Ishikawa (cell line): ENCODE data around the gene CACNB4.

Experiments used
- CEBPB ChIP-seq: IDR thresholded peaks from 2 replicates; pipeline ENCODE4 v1.6.1; 2012
- CREB1 ChIP-seq: IDR thresholded peaks from 2 replicates; pipeline ENCODE4 v1.6.1; 2012; ENCODE audit warnings: low read depth
- EGR1 ChIP-seq: IDR thresholded peaks from 2 replicates; pipeline ENCODE4 v1.6.1; 2012
- EP300 ChIP-seq: IDR thresholded peaks from 2 replicates; pipeline ENCODE4 v1.6.1; 2012; ENCODE audit warnings: borderline replicate concordance
- FOXM1 ChIP-seq: IDR thresholded peaks from 2 replicates; pipeline ENCODE4 v1.6.1; 2012; ENCODE audit warnings: low read depth, borderline replicate concordance
- MAX ChIP-seq: IDR thresholded peaks from 2 replicates; pipeline ENCODE4 v1.6.1; 2012
- NFIC ChIP-seq: IDR thresholded peaks from 2 replicates; pipeline ENCODE4 v1.6.1; 2012
- RAD21 ChIP-seq: IDR thresholded peaks from 2 replicates; pipeline ENCODE4 v1.6.1; 2012; ENCODE audit warnings: low read depth
- REST ChIP-seq: IDR thresholded peaks from 2 replicates; pipeline ENCODE4 v1.6.1; 2012; ENCODE audit warnings: low read depth, mild to moderate bottlenecking
- TAF1 ChIP-seq: IDR thresholded peaks from 2 replicates; pipeline ENCODE4 v1.6.1; 2012; ENCODE audit warnings: low read depth, mild to moderate bottlenecking
- TCF12 ChIP-seq: IDR thresholded peaks from 2 replicates; pipeline ENCODE4 v1.6.1; 2012; ENCODE audit warnings: low read depth
- TEAD4 ChIP-seq: IDR thresholded peaks from 2 replicates; pipeline ENCODE4 v1.6.1; 2012
- USF1 ChIP-seq: IDR thresholded peaks from 2 replicates; pipeline ENCODE4 v1.6.1; 2012
- YY1 ChIP-seq: IDR thresholded peaks from 2 replicates; pipeline ENCODE4 v1.6.1; 2012; ENCODE audit warnings: low read depth
- ZBTB7A ChIP-seq: IDR thresholded peaks from 2 replicates; pipeline ENCODE4 v1.6.1; 2012; ENCODE audit warnings: low read depth

Gene CACNB4

DNA sequence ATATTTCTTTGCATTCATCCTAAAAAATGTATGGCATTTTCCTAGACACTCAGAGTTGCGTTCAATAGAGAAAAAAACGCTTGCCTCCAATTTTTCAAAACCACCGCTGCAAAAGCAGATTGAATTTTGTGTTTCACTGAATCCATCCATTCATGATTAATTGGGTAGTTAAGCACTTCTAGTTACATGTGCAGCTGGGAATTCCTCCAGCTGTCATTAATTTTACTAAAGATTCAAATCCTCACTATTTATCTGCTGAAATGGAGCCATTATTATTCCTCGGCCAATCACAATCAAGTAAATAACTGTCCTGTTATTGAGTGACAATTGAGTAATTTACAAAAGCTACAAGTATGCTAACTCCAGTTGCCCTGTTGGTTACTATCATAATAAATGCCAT lies 194.8 kb downstream of the CACNB4 start:
- TF ChIP-seq CREB1 (no peak), TEAD4 (no peak), YY1 (no peak), FOXM1 (no peak), REST (no peak)

DNA sequence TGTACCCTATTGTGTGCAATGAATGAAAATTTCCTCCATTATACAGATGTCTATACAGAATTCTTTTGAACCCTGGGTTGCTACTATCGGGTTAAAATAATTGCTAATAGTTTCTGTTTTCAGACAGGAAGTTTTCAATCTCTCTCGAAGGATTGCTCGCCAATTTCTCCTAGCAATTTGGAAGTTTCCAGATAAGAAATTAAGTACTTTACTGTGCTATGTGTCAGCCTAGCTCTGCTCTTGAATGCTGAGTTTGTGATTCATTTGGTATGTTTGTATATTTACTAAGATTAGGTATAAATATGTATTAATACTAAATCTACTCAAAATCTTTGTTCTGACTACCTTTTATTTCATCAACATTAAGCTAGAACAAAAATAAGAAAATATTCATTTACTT lies 196.0 kb downstream of the CACNB4 start:
- TF ChIP-seq CREB1 (no peak), EGR1 (no peak), NFIC (no peak), MAX (no peak), USF1 (no peak), YY1 (no peak), TAF1 (no peak), RAD21 (no peak), REST (no peak), CEBPB (no peak), TEAD4 (no peak), FOXM1 (no peak), EP300 (no peak), ZBTB7A (no peak), TCF12 (no peak)

DNA sequence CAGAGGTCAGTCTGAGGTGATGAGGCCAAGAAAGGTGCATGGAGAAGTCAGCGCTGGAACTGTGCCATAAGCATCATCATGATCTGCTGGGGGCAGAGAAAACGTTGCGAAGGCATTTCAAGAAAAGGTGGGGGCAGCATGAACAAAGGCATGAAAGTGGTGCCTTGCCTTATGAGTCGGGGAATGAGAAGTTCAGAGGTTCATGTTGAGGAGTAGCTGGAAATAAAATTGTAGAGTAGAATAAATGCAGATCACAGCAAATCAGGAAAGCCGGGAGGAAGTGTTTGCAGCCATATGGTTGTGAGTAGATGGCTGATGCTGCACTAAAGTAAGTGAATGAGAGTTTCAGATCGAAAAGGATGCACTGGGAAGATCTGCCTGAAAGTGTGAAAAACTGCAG lies 198.5 kb downstream of the CACNB4 start:
- no peak for TF ChIP-seq ZBTB7A
- TF ChIP-seq EGR1, result no peak
- TF ChIP-seq EP300, result no peak
- TF ChIP-seq CREB1, result no peak
- TF ChIP-seq CEBPB, result no peak
- no peak for TF ChIP-seq NFIC
- TF ChIP-seq USF1, result no peak
- no peak for TF ChIP-seq FOXM1
- TF ChIP-seq RAD21, result no peak
- no peak for TF ChIP-seq REST

DNA sequence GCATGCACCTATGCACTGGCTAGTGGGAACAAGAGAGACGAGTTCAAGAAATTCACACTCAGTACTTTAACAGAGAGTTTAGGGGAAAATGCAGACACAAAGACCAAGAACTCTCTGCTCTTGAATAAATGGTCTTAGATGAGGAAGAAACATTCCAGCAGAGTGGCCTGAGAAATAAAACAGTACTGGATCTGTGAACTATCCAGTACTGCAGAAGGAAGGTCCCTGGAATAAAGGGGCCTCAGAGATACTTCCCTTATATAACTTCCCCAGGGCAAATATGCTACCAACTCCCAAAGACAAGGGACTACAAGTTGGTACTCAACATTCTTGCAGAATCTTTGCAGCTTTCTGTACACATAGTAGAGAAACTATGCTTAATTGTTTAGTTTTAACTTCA lies 199.7 kb downstream of the CACNB4 start:
- no peak for TF ChIP-seq YY1
- TF ChIP-seq MAX, result no peak
- no peak for TF ChIP-seq FOXM1
- TF ChIP-seq TEAD4, result no peak
- no peak for TF ChIP-seq TCF12
- TF ChIP-seq EP300, result no peak
- no peak for TF ChIP-seq NFIC
- no peak for TF ChIP-seq RAD21
- TF ChIP-seq EGR1, result no peak
- no peak for TF ChIP-seq USF1
- TF ChIP-seq CREB1, result no peak
- TF ChIP-seq TAF1, result no peak
- no peak for TF ChIP-seq CEBPB
- no peak for TF ChIP-seq REST
